IPS DF 4.7 (cell line): Measurements from ENCODE around the gene TOR2A.

Source experiments
- DNase-seq: peaks from one replicate; pipeline ENCODE4 v3.0.0-alpha.2; 2013; ENCODE audit warnings: low spot score; ENCODE audit errors: extremely low read depth

The TOR2A gene

DNA sequence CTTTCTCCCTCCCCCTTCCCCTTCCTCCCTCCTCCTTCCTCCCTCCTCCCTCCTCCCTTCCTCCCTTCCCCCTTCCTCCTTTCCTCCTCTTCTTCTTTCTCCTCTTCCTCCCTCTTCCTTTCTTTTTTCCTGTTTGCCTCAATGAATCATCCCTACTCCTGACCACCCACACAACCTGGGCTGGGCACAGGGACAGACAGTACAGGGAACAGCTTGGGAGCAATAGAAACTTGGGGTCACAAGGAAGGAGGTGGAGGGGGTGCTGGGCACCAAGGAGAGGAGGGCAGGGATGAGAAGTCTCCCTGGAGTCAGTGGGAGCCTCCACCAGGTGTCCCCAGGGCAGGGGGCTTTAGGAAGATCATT lies 14.2 kb downstream of the TOR2A start:
- no peak for DNase-seq

DNA sequence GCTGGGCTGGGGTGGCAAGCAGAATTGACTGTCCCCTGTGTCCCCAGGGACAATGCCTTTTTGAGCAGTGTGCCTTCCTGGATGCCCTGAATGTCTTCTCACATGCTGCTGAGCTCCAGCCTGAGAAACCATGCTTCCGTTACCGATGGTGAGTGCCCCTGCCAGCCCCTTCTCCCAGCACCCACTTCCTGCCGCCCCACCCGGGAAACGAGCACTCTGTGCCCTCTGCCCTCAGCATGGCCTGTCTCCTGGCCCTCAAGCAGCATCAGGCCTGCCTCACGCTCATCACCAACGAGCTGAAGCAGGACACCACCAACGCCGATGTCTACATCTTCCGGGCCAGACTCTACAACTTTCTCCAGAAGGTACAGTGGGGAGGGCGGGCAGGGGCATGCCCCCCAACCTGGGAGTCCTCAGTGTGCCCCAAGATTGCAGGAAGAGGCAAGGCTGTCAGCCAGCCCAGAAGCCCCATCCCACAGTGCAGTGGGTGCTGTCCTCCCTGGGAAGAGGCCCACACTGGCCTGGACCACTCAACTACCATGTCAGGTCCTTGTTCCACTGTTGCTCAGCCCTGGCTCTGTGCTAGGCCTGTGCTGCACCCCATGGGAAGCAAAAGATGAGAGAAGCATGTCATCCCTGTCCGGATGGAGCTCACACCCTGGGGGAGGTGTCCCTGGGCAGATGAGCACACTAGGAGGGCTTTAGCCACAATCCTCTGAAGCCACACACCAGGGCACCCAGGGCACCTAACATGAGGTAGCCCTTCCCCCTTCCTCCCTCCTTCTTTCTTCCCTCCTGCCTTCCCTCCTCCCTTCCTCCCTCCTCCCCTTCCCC lies 14.8 kb downstream of the TOR2A start:
- DNase-seq: no peak

DNA sequence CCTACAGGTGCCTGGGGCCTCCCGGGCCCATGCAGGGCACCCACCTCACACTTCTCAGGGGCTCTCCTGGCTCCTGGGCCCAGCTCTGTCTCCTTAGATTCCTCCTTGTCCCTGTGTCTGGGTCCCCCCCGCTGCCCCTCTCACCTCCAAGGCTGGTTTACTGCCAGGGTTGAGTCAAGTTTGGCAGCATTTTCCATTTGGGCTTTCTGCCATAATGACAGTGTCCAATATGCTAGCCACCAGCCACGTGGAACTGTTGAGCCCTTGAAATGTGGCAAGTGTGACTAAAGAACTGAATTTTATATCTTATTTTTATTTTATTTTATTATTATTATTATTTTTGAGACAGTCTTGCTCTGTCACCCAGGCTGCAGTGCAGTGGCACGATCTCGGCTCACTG lies 17.3 kb downstream of the TOR2A start:
- DNase-seq: no peak

- no peak for DNase-seq
These were observed 18.7 kb downstream of the TOR2A start for GRCh38 chr9:127716412-127716811.

GRCh38 chr9:127715470-127716337 lies 19.4 kb downstream of the TOR2A start, which contains the start of the genes PTRH1 and TTC16:
TSS of gene PTRH1 (minus strand) at chr9:127715663. CDS start at chr9:127715639, 24 bp downstream.
TSS of gene TTC16 (plus strand) at chr9:127716079. CDS start at chr9:127716146, 67 bp downstream.
- peak; percentile 85 for DNase-seq

DNA sequence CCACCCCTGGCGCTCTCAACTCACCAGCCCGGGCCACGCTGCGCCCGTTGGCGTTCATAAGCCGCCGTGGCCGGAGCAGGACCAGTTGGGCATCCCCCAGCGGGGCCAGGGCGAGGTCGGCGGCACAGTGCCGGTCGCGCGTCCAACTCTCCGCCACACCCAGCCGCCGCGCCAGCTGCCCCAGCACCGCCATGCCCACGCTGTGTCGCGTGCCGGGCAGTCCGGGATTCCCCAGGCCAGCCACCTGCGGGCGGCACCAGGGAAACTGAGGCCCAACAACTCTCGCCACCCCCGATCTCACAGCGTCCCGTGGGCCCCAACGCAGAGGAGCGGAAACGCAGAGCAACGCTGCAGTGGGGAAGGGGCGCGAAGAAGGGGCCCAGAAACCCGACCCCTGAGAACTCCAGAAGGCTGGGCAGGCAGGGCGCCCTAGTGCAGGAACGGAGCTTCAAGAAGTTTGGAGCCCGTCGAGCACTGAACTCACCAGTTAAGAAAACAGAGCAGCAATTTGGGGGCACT lies 20.1 kb downstream of the TOR2A start:
- DNase-seq: no peak

DNA sequence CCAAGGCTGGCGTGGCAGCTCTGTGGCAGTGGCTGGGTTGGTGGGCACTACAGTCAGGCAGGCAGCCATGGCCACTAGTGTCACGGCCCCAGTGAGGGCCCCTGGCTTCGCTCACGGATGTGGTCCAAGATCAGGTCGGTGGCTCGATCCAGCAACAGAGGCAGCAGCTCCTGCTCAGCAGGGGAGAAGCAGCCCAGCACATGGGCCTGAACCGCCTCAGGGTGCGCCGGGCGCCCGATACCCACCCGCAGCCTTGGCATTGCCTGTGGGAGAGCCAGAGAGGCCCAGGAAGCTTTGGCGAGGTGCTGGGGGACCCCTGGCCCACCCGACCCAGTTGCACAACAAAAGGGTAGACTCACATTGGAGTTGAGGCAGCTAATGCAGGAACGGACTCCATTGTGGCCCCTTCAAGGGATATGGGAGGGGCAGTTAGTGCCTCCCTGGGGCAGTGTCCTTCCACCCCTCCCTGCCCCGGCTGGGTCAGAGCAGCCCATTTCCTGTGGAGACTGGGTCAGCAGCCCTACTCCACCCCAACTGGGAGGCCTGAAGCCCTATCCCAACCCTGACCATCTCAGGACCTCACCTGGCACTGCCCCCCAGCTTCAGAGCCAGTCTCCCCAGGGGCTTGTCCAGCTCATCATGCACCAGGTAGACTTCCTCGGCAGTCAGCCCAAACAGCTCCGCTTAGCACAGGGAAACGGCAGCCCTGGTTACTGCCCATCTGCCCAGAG lies 20.9 kb downstream of the TOR2A start:
- DNase-seq: no peak

DNA sequence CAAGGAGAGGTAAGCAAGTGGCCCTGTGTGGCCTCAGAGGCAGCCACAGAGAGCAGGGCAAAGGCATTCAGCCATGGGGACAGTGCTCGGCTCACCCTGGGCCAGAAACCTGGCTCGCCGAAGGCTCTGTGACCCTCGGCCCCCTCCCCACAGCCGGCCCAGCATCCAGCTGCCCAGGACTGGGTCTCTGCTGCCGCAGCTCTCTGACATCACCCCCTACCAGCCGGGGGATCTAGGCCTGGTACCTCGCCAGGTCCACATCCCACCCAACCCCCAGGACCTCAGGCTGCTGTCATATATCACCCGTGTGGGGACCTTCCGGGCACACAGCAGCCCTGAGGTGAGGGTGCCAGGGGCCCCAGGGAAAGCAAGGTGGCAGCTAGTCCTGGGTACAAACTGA lies 22.2 kb downstream of the TOR2A start:
- no peak for DNase-seq

DNA sequence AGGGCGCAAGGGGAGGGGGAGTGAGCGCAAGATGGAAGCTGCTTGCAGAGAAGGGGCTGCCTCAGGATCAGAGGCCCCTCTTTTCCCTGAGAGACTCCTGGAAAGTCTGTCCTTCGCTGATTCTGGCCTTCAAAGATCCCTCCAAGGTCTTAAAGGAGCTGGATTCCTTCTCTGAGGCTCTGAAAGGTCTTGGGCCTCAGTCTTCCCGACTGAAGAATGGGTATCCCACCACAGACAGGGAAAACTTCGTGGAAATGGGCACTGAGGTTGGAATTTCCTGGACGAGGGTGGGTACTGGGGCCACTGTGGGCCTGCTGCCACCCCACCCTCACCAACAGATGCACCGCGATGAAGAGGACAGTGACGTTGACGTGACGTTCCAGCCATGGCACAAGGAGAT lies 22.7 kb downstream of the TOR2A start:
- DNase-seq: no peak

GRCh38 chr9:127711831-127712274 lies 23.2 kb downstream of the TOR2A start:
- DNase-seq: no peak

GRCh38 chr9:127711226-127711701 lies 23.8 kb downstream of the TOR2A start:
- DNase-seq: no peak

- no peak for DNase-seq
These were observed 24.8 kb downstream of the TOR2A start for GRCh38 chr9:127710204-127710783.

DNA sequence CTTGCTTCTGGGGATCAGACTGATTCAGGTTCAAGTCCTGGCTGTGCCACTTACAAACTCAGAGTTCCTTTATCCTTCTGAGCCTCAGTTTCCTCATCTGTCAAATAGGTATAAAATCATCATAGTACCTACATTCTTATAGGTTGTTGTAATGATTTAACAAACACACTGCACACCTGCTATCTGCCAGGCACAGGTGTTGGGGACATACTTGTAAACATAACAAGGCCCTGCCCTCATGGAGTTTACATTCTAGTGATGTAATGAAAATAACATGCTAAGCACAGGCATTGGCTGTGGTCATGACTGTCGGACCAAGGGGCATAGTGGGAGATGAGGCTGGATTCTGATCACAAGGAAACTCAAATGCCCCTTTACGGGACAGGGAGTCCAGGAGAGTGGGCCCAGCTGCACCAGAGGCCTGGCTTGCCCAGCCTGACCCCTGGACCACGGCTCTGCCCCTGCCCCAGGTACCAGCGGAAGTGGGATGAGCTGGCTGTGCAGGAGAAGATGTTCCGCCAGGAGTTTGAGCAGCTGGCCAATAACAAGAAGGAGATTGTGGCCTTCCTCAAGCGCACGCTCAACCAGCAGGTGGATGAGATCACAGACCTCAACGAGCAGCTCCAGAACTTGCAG lies 26.0 kb downstream of the TOR2A start:
- no peak for DNase-seq

GRCh38 chr9:127707766-127708165 lies 27.3 kb downstream of the TOR2A start:
- no peak for DNase-seq

- DNase-seq: no peak
These were observed 28.3 kb downstream of the TOR2A start, which contains the start of gene CFAP157 for GRCh38 chr9:127706836-127707241. TSS of gene CFAP157 (plus strand) at chr9:127706988. CDS start at chr9:127707032, 44 bp downstream.

GRCh38 chr9:127705577-127706379 lies 29.3 kb downstream of the TOR2A start:
- DNase-seq: no peak

- no peak for DNase-seq
These were observed 31.7 kb downstream of the TOR2A start for GRCh38 chr9:127703289-127703946.

- DNase-seq: no peak
These were observed 34.4 kb downstream of the TOR2A start for GRCh38 chr9:127700594-127701255.
